Stimulated activated CD8-positive, alpha-beta memory T cell treated with anti-CD3 and anti-CD28 coated beads, Interleukin-4, amount 100 ng/mL, for 1 hour (primary cell): ENCODE measurements around the gene ABCB11.

Experiments used
- DNase-seq, 2 donors: peaks; one replicate each; pipeline ENCODE4 v3.0.0-alpha.2; 2020; ENCODE audit warnings: low read depth in 2 of 2, low spot score in 1 of 2

ABCB11 gene

DNA sequence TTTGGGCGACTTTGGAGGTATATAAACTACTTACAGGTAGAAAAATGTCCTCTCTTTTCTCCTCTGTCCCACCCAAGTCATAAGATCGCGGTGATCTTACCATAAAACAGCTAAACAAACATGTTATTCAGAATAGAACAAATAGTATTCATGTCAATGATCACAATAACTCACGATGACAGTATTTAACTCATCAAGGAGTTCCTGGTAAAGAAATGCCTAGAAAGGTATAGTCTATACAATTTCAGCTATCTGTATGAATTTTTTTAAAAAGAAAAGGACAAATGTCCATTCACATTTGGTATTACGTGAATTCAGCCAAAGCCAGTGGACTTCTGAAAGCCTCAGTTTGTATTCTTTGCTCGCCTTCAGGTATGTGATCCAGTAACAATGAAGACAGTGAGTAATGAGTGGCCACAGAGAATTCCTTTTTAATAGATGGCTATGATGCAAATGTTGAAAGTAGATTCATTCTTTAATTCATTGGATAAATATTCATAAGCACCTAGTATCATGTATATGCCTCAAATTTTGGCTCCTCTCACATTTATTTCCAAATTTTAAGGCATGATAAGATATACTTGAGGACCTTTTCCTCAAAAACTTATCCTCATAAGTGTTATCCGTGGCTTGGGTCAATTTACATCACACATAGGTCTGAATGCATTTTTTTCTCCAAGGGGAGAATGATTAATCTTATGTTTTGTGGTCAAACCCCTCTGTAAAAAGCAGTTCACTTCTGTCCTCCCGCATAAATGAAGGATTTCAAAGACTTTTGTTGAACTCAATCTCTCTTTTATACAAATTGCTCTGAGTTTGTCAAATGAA is 20.3 kb downstream of the ABCB11 start:
- DNase-seq, result no peak

DNA sequence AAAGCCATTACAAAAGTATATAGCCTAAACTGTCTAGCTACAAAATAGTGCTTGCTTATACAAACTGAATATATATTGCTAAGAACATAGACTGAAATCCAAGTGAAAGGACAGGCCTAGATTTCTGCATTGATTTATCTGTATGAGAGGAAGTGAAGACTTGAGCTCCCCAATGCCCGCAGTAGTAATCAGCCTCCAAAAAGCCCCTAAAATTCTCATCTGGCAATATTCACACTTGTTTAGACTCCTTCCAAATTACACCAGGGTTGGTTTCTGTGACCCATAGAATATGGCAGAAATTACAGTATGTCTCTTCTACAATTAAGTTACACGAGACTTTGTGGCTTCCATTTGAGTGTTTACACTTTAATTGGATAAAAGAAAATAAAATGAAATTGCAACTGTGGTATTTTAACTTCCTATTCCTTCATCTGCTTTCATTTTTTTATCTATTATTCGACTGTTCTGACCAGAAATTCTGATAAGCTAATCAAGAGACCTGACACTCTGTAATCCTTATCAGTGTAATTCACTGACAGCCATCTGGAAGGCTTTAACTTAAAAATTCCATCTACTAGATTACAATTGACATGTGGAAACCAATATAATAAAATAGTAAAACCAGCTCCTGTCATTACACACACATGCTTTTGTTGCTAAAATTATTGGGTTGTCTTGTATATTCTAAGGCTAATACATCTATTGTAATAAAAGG is 21.1 kb downstream of the ABCB11 start:
- DNase-seq, result no peak

DNA sequence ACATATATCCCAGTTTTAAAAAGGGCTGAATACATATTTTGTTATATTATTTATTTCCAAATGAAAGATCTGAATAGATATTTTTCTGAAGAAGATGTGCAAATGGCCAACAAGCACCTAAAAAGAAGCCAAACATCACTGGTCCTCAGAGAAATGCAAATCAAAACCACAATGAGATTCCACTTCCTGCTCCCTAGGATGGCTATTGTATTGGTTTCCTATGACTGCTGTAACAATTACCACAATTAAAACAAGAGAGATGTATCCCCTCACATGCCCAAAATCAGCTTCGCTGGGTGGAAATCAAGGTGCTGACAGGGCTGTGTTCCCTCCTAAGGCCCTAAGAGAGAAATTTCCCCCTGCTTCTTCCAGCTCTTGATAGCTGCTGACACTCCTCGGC is 23.2 kb downstream of the ABCB11 start:
- DNase-seq, result no peak

DNA sequence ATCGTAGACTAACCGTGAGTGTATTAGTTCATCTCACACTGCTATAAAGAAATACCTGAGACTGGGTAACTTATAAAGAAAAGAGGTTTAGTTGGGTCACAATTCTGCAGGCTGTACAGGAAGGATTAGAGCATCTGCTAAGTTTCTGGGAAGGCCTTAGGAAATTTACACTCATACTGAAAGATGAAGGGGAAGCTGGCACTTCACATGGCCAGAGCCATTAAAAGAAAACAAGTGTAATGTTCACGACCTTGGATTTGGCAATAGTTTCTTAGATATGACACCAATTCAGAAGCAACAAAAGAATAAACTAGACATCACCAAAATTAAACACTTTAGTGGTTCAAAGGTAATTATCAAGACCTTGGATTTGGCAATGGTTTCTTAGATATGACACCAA is 23.8 kb downstream of the ABCB11 start:
- DNase-seq, result no peak

DNA sequence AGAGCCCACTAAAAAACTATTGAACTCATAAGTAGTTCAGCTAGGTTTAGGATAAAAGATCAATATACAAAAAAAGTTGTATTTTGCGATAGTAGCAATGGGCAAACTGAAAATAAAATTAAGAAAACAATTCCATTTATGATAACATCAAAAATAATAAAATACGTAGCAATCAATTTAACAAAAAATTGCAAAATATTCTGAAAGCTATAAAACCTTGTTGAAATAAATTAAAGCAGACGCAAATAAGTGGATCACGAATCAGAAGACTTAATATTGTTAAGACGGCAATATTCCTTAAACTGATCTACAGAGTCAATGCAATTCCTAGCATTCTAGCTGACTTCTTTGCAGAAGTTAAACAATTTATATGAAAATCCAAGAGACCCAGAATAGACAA is 24.5 kb downstream of the ABCB11 start:
- no peak for DNase-seq

DNA sequence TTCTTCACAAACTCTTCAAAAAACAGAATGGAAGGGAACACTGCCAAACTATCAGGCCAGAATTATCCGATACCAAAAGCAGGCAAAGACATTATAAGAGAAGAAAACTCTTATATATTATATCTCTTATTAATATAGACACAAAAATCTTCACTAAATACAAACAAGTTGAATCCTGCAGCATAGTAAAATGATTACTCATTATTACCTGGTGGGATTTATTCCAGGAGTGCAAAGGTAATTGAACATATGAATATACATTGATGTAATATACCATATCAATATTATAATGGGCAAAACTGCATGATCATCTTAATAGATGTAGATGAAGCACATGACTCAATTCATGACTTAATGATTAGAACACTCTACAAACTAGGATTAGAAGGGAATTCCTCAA is 25.1 kb downstream of the ABCB11 start:
- DNase-seq, result no peak

DNA sequence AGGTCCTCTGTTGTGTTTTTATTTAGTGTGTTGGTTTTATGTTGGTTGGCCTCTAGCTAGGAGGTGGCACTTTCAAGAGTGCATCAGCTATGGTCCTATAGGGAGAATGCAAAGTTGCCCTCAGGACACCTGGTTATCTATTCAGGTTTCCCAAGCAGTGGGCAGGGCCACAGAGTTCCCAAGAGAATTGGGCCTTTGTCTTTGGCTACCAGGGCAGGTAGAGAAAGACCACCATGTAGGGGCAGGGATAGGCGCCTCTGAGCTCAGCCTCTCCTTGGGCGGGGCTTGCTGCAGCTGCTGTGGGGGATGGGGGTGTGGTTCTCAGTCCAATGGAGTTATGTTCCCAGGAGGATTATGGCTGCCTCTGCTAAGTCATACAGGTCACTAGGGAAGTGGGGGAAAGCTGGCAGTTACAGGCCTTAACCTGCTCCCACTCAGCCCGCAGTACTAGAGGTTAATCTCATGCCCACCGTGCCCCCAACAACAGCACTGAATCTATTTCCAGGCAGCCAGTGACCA is 26.0 kb downstream of the ABCB11 start:
- DNase-seq, result no peak

DNA sequence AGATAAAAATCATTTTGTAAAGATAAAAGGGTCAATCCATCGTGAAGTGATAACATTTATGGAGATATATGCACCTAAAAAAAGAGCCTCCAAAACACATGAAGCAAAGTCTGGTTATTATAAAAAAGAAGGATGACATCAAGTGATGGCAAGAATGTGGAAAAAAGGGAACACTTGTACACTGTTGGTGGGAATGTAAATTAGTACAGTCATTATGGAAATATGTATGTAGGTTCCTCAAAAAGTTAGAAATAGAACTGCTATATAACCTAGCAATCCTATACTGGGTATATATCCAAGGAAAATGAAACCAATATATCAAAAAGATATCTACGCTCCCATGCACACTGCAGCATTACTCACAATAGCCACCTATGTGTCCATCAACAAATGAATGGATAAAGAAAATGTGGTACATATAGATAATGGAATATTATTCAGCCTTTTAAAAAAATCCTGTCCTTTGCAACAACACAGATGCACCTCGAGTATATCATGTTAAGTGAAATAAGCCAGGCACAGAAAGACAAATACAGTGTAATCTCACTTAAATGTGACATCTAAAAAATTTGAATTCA is 28.9 kb downstream of the ABCB11 start:
- DNase-seq, result no peak

DNA sequence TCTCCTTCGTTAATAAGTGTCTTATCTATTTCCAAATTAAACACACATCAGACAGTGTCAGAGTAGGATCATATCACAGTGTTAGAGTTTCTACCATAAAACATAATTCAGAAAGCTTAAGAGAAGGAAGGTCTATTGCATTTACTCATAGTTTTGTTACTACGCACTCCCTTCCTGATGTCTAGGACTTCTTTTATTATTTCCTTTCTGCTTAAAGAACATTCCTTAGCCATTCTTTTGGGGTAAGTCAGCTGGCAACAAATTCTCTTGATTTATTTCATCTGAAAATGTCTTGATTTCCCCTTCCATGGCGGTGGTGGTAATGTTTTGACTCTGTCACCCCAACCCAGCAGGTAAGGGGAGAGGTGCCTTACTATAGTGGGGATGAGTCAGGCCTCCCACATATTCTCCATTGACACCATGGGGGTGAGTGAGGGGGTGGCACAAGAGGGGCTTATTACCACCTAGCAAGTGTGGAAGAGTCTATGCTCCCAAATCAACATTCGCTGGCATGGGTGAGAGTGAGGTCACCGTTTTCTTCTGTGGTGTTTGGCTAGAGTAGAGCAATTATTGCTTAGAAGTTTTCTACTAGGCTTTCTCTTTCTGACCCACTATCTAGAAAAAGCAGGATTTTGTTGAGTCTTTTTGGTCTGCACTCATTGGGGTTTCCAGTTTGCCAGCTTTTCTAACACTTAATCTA is 29.9 kb downstream of the ABCB11 start:
- DNase-seq, result no peak

DNA sequence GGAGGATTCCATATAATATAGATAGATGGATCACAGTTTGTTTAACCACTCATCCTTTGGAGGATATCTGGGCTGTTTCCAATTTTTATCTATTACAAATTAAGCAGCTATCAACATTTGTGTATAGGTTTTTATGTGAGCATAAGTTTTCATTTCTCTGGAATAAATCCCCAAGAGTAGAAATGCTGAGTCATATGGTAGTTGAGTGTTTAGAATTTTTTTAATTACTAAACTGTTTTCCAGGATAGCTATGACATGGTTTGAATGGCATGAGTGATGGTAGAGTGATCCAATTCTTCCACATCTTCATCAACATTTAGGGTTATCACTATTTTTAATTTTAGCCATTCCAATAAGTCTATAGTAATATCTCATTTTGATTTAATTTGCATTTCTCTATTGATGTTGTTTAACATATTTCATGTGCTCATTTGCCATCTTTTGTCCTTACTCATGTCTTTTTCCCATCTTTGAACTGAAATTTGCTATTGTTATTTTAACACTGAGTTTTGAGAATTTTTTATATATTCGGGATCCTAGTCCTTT is 31.4 kb downstream of the ABCB11 start:
- no peak for DNase-seq

DNA sequence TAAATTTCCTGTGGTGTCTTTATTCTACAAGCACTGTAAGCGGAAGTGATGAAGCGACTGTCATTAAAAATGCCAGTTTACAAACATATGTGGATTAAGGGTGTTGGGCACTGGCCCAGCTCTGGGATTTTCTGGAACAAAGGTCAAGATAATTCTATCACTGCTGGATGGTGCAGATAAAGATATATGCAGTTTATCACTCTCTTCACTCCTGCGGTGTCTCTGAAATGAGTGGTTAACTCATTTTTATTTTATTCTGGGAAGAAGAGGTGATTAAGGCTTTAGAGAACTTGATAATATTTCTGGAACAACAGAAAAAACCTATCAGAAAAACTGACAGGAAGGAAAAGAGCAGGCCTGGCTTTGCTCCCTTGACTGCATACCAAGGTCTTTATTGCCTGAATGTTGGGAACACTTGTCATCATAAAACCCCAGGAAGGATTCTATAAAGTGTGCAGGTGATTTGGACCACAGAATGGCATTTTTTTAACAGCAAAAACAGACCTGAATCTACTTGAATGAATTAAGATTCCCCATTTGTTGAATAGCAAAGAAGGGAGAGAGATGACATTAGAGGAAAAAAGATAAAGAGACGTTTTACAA is 32.4 kb downstream of the ABCB11 start:
- DNase-seq, result no peak

DNA sequence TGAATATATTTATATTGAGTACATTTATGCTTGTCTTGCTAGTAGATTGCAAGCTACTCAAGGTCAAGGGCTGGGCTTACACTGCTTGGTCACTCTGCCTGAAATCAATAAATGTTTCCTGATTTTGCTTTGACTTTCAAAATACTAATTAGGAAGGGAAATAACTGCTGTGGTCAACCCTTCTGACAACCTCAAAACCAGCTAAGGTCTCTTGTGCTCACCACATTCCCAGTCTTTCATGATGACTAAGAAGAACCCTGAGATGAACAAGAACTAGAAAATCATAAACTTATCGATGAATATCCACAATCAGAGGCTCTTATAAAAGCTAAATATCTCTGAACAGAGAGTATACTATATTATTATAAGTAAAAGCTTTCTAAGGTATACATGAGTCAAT is 33.3 kb downstream of the ABCB11 start:
- DNase-seq, result no peak

DNA sequence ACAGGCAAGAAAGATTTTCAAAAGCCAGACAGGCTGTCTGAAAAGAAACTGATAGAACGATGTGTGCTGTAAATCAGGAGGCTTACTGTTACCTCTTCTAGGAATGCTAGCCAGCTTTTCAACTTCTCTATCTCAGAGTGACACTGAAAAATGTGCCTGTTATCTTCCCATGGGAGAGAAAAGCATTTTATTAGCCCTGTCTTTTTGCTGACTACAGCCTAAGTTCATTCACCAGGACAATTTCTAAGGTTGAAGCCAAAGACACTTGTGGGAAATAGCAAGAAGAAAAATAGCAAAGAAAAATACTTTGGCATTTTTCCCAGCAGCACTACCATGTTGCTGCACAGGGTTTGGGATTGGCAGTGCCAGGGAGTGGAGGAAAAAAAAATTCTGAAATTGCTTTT is 34.0 kb downstream of the ABCB11 start:
- no peak for DNase-seq

DNA sequence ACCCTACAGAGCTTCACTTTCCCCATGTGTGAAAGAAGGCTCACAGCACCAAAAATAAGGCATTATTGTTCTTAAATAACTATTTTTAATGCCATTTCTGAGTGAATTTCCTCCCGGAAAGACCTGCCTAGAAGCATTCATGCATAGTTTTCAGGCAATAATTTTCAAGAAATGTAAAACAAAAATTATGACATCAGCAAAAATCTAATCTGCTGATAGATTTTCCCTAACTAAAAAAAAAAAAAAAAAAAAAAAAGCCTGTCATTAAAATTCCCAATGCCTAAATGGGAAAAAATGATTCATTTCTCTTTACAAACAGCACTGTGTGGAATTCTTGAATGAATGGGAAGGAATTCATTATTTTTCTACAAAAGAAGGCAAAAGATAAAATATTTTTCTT is 35.4 kb downstream of the ABCB11 start:
- no peak for DNase-seq

DNA sequence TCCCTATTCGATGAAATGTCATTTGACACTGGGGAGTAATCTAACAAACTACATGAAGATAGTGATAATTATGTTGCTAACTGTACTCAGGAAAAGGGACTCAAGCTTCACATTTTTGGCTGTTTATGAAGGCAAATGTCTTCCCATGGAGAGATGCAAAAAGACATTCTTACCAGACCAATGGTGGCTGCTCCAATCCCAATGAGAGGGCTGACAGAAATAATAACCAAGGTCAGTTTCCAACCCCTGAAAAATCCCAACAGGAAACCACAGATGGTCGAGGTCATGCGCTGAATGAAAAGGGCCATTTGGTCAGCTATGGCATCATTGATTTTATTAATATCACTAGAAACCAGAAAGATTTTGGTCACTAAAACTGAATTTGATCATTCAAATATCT is 37.6 kb downstream of the ABCB11 start:
- no peak for DNase-seq

DNA sequence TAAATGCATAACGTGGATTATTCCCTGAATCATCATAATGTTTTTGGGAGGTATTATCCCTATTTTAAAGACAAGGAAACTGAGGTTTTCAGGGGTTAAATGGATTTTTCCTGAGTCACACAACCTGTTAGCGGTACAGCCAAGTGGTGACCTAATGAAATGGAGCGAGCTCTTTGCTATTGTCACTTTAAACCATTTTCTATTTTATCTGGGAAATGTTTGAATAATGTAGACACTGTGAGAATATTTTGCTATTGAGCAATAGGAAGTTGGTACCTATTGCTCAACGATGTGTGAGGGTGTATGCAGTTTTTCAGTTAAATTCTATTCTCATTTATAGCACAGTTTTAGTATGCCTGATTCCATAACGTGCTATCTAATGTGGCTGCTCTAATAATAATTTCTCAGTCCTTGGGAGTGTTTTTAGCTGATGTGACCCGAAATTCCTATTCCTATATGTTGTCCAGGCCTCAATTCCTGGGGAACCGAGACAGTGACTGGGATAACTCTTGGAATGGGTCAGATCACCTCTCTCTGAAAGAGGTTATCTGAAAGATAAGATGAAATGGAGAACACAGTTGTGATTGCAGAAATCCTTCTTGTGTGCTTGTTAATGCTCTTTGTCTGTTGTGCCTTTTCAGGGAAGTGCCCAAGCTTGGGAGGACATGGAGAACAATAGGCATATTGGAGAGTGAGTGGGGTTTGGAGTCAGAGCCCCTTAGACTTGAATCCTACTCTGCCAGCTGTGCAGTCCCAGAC is 38.4 kb downstream of the ABCB11 start:
- no peak for DNase-seq

DNA sequence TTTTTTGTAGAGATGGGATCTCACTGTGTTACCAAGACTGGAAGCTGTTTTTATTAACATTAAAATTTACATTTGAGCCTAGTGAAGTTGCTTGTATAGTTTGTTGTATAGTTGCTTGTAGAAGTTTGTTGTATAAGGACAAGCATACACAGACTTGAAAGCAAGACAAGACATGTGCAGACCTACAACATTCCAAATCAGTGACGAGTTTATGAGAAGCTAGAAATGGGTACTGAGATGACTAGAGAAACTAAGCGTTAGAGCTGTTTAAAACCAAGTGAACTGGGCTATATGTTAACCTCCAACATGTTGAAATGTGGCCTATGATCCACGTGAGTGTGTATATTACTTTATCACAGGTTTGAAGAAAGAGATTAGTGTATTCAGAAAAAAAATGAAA is 39.1 kb downstream of the ABCB11 start:
- no peak for DNase-seq

DNA sequence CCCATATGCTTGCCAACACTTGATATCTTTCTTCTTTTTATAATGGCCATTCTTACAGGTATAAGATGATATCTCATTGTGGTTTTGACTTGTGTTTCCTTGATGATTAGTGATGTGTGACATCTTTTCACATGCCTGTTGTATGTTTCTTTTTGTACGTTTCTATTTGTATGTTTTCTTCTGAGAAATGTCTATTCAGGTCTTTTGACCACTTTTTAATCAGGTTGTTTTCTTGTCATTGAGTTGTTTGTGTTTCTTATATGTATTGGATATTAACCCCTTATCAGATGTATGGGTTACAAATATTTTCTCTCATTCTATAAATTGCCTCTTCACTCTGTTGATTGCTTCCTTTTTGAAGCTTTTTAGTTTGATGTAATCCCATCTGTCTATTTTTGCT is 42.4 kb downstream of the ABCB11 start:
- DNase-seq, result no peak

DNA sequence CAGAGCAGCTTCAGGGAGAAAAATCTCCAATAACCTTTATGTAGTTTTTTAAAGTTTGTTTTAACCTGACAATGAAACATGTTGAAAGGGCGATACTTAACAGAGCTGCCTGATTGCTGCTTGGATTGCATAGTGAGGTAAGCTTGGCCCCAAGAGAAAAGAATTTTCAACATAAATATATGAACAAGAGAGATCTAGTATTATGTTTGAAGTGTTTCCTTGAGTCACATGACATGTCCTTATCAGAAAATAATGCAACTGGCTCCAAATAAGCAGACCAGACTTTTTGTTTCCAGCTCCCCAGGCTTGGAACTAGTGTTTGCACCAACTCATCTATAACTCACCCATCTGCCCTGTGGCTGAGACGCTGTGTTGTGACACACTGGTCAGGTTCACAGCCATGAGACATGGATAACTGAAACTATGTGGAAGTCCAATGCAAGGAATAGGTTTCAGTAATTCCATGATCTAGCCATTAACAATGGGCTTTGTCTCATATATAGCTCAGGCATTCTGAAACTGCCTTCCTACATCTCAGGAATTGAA is 44.7 kb downstream of the ABCB11 start:
- DNase-seq, result no peak

DNA sequence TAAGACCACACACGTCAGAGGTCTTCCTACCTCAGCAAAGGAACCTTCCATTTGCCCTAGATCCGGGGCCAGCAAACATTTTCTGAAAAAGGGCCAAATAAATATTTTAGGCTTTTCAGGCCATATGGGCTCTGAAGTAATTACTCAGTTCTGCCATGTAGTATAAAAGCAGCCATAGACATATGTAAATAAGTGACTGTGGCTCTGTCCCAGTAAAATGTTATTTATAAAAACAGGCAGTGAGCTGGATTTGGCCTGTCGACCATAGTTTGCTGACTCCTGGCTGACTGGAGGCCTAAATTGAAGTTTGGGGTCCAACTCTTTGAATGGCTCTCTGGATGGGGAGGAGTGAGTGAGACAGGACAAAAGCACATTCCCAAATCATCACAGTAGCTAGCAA is 49.5 kb downstream of the ABCB11 start:
- no peak for DNase-seq
